ENCODE measurements around the gene EGLN2.

The EGLN2 gene

DNA sequence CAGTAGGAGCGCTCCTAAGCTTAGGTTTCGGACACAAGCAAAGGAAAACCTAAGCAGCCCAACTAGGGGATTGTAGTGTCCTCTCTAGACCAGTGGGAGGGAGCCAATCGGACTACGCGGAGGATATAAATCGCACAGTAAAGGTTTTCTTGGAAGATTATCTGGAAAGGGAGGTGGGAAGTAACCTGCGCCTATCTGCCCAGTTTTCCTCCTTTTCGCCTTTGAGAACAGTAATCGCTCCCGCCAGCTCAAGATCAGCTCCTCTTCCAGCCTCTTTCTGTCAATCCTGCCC is 21.4 kb upstream of the EGLN2 start:
- Histone ChIP-seq H3K4me3 (replicated peaks; ENCODE audit: insufficient read depth, low read length) (peak overlapping the region; percentile 84), H3K27ac (replicated peaks) (peak overlapping the region; percentile 84), H3K27me3 (ENCODE audit: insufficient read depth, poor library complexity, severe bottlenecking) (no peaks in the 10 kb centered on the region)
- TF ChIP-seq GABPA (IDR thresholded peaks at IDR 0.05; ENCODE audit: low read depth) (no peak), CTCF (IDR thresholded peaks at IDR 0.05; ENCODE audit: insufficient read depth, low read length) (no peak), REST (IDR thresholded peaks at IDR 0.05; ENCODE audit: insufficient replicate concordance, low read depth) (no peak), POLR2AphosphoS5 (IDR thresholded peaks at IDR 0.05; ENCODE audit: low read depth) (no peak), SPI1 (IDR thresholded peaks at IDR 0.05; ENCODE audit: borderline replicate concordance, low read depth) (no peak)
- no peak for DNase-seq (ENCODE audit: low read depth in 1 of 2, low spot score in 1 of 2)

DNA sequence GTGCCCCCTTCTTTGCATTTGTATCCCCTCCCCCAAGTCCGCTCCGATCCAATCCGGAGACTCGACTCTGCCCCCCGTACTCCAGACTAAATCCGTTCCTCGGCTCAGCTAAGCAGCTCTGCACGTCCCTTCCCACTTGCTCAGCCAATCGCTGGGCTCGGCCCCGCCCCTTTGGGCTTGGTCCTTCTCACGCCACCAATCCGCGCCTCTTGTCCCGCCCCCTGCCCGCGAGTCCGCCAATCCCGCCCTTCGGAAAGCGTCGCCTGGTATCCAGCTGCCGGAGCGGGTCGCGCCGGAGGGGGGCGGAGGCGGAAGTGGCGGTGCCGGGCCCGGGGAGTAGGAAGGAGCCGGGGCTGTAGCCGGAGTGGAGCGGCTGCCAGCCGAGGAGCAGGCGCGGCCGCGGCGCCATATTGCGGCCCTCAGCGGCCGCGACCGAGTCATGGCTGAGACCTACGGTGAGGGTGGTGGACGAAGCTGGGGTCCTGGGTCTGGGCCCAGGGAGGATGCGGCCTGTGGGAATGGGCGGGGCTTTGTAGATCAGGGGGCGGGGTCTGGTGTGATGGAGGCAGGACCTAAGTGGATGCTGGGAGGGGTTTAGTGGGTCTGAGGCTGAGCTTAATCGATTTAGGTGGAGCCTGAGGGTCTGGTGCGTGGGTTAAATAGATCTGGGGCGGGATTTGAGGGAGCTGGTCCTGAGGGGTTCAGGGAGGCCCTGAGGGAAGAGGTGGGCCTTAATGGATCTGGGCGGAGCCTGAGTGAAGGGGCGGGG is 20.9 kb upstream of the EGLN2 start, which contains the start of gene RAB4B:
TSS of gene RAB4B (plus strand) at position 311 of the 769 bp plus-strand sequence. CDS start at position 440, 129 bp downstream.
- no peaks in the 10 kb centered on the region for H3K27me3 ChIP-seq (ENCODE audit: insufficient read depth, poor library complexity, severe bottlenecking)
- H3K27ac ChIP-seq (replicated peaks): peak within 1 kb of the TSS; percentile 84
- TF ChIP-seq REST (IDR thresholded peaks at IDR 0.05; ENCODE audit: insufficient replicate concordance, low read depth): no peak
- peak; percentile 64; the same call in 1 of the 2 replicates for TF ChIP-seq SPI1 (IDR thresholded peaks at IDR 0.05; ENCODE audit: borderline replicate concordance, low read depth)
- no peak for TF ChIP-seq CTCF (IDR thresholded peaks at IDR 0.05; ENCODE audit: insufficient read depth, low read length)
- TF ChIP-seq POLR2AphosphoS5 (IDR thresholded peaks at IDR 0.05; ENCODE audit: low read depth): peak; percentile 62
- TF ChIP-seq GABPA (IDR thresholded peaks at IDR 0.05; ENCODE audit: low read depth): 0 out of 2 replicates have a peak, but pooled peaks have one; percentile 24
- H3K4me3 ChIP-seq (replicated peaks; ENCODE audit: insufficient read depth, low read length): peak within 1 kb of the TSS; percentile 84
- DNase-seq (ENCODE audit: low read depth in 1 of 2, low spot score in 1 of 2): peak; percentile 99 to 100

DNA sequence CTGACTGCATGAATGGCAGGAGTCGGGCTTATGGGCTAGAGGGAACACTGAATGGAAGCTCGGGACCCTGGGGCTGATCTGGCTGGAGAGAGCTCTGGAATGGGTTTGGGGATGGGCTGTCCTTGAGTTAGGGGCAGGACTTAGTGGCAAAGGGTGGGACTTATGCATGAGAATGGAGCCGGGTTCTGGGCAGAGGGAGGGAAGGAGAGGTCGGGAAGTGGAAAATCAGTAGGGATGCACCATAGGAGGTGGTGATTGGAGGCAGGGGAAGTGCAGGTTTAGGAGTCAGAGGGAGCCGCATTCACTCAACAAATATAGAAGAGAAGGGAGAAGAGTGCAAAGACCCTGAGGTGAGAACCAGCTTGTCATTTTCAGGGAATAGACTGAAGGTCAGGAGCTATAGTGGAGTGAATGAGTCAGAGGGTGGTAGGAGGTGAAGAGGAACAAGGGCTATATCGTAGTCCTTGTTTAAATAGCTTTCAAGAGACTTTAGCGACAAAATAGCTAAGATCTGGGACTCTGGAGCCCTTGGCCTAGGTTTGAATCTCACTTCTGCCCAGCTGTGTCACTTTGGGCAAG is 20.2 kb upstream of the EGLN2 start:
- TF ChIP-seq REST (IDR thresholded peaks at IDR 0.05; ENCODE audit: insufficient replicate concordance, low read depth) (no peak), SPI1 (IDR thresholded peaks at IDR 0.05; ENCODE audit: borderline replicate concordance, low read depth) (no peak), GABPA (IDR thresholded peaks at IDR 0.05; ENCODE audit: low read depth) (no peak), POLR2AphosphoS5 (IDR thresholded peaks at IDR 0.05; ENCODE audit: low read depth) (no peak), CTCF (IDR thresholded peaks at IDR 0.05; ENCODE audit: insufficient read depth, low read length) (no peak)
- Histone ChIP-seq H3K27ac (replicated peaks) (peak overlapping the region; percentile 84), H3K4me3 (replicated peaks; ENCODE audit: insufficient read depth, low read length) (peak overlapping the region; percentile 84), H3K27me3 (ENCODE audit: insufficient read depth, poor library complexity, severe bottlenecking) (no peaks in the 10 kb centered on the region)
- no peak for DNase-seq (ENCODE audit: low read depth in 1 of 2, low spot score in 1 of 2)

Data from HL-60 (cell line).